Stimulated activated CD8-positive, alpha-beta memory T cell treated with anti-CD3 and anti-CD28 coated beads, Interleukin-15, amount 100 ng/mL, for 4 hours (primary cell): ENCODE measurements around the gene CCDC82.

Source experiments
- DNase-seq, 2 donors: peaks; one replicate each; pipeline ENCODE4 v3.0.0-alpha.2; 2020; ENCODE audit warnings: low read depth in 2 of 2

CCDC82 gene

DNA sequence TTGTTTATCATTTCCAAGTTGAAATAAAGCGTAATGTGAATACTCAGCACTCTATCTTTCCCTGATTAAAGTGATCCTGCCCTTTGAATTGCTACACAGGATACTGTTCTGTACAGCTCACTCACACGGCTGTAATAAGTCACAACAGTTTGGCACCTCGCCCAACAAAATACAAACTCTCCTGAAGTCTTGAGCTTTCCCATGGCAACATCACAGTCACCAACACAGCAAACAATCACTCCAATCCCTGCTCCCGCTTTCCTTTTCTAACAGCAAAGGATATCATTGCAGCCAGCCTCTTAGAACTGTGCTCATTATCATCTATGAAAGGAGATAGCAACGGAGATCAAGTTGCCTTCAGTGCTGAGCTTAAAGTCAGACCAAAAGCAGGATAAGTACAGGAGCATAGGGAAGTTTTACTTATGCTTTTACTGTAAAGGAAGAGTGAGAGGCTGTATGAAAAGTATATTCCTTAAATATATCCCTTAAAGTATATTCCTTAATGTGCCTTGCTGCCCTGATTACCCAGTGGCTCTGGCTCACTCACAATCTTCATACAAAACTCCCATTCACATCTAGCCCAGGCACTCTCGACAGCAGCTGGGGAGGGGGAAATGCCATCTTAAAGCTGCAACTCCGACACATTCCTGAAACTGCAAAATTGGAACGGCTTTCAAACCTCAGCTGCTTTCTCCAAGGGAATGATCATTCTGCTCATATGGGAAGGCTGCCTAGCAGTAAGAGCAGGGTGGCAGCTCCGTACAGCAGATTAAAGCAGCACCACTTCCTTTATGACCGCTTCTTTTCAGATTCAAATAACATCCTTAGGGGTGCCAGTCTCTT is 82.6 kb downstream of the CCDC82 start:
- DNase-seq, result no peak

DNA sequence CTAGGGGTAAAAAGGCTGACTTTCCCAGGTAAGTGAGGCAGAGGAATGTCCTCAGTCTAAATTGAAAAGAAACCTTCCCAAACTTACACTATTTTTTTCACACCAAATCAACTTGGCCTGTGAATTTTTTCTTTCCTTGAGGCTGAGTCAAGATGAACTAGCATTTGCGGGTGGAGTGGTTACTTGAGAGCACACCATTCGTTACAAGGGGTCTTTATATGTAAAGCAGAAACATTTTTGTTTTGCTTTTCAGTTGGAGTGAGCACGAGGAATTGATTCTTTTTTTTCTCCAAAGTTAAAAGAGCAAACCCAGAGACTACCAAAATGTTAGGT is 83.1 kb downstream of the CCDC82 start:
- no peak for DNase-seq

DNA sequence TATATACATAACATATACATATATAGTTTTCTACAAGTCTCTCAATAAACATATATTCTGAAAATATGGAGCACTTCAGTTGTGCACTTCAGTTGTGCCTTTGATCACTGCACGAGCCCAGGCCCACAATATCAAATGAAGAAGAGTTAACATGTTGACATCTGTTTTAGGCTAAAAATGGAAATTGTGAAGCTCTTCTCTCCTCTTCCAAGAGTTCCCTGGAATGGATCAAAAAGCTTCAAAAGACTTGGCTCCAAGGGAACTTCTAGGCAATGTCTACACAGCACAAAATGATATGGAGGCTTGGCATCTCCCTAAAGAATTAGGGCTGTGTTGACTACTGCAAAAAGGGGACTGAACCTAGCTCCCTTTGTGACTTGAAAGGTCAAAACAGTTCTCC is 83.6 kb downstream of the CCDC82 start:
- DNase-seq, result no peak

DNA sequence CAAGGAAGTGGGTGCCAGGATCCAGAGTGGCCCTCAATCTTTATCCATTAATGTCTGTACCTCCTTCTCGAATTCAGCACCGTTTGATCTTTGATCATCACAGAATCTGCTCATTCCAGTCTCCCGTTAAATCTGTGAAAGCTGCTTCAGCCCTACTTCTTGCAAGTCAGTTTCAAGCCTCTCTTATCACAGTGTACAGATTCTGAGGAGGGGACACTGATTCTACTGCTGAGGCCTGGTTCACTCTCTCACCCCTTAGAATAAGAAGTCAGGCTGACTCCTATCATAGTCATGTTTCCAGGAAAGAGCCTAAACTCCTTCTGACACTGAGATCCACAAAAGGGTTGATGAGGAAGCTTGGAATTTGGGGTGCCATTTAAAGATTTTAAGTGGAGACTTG is 85.7 kb downstream of the CCDC82 start:
- DNase-seq, result no peak

DNA sequence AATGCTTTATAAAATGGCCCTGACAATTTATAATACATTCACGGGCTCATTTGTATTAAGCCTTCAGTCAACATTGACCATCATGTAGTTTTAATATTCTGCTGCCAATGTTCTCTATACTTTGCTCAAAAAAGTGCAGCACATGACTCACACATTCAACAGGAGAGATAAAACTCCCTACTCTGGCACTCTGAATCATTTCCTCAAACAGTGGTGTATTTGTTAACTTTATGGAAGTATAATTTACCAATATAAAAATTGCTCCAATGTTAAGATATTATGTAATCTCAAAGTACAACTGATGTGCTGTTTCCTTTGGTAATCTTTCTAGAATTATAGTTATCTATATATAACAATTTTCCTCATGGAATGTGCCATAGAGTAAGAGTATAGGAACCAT is 86.6 kb downstream of the CCDC82 start:
- no peak for DNase-seq
